B cell (primary cell): ENCODE results near the gene PODXL.

Experiments used
- CTCF ChIP-seq: fragments of 200-600 bp; IDR thresholded peaks from one replicate; pipeline ENCODE4 v1.8.0; 2022; ENCODE audit warnings: antibody characterized with exemption, mild to moderate bottlenecking
- EZH2 ChIP-seq: IDR thresholded peaks from 2 replicates; pipeline ENCODE4 v1.6.1; 2012; ENCODE audit warnings: borderline replicate concordance, low read depth, mild to moderate bottlenecking, moderate library complexity, low read length; ENCODE audit not compliant: insufficient read depth, poor library complexity, severe bottlenecking

GRCh38 chr7:131529617-131530016 is 26.8 kb downstream of the PODXL start:
- TF ChIP-seq CTCF (no peak), EZH2 (no peak)
